CD14-positive monocyte (primary cell): ENCODE results near the gene CFAP70. TPM values are rescaled to one million over a fixed set of nuclear protein-coding genes. Genes with fewer than 3 reads are reported as not detected.

ENCODE experiments used
- DNase-seq, 3 donors: peaks; one replicate each; pipeline ENCODE4 v3.0.0-alpha.2; 2011 to 2022
- H2AFZ ChIP-seq: 2 replicates; pipeline ENCODE4 v1.6.0; 2012; ENCODE audit warnings: mild to moderate bottlenecking, low read depth, low read length, inconsistent platforms; ENCODE audit not compliant: insufficient read depth, poor library complexity, severe bottlenecking
- H3K27ac ChIP-seq, 2 donors: 1 replicate in 1 of 2; 2 replicates in 1 of 2; pipeline ENCODE4 v1.5.1; 2012 to 2013; ENCODE audit warnings: low read length in 2 of 2, control low read depth in 1 of 2, inconsistent platforms in 1 of 2, low read depth in 1 of 2, mild to moderate bottlenecking in 1 of 2
- H3K27me3 ChIP-seq, 2 donors: one replicate each; pipeline versions ENCODE4 v1.6.0 to v1.6.1; 2011 to 2013; ENCODE audit warnings: low read length in 2 of 2; ENCODE audit not compliant: control insufficient read depth in 2 of 2, insufficient read depth in 2 of 2
- H3K36me3 ChIP-seq, 2 donors: replicated peaks in 1 of 2; 1 replicate in 1 of 2; 2 replicates in 1 of 2; pipeline versions ENCODE4 v1.5.1 to v1.6.1; 2012 to 2013; ENCODE audit warnings: low read length in 2 of 2, control low read depth in 1 of 2, inconsistent platforms in 1 of 2, mild to moderate bottlenecking in 1 of 2; ENCODE audit not compliant: insufficient read depth in 2 of 2, control insufficient read depth in 1 of 2
- H3K4me1 ChIP-seq, 2 donors: 1 replicate in 1 of 2; 2 replicates in 1 of 2; pipeline versions ENCODE4 v1.5.1 to v1.6.1; 2012 to 2013; ENCODE audit warnings: low read length in 2 of 2, control low read depth in 1 of 2, inconsistent platforms in 1 of 2, mild to moderate bottlenecking in 1 of 2, moderate library complexity in 1 of 2; ENCODE audit not compliant: insufficient read depth in 2 of 2, control insufficient read depth in 1 of 2
- H3K4me2 ChIP-seq: replicated peaks from 2 replicates; pipeline ENCODE3; 2012; ENCODE audit warnings: low read length, moderate library complexity, mild to moderate bottlenecking; ENCODE audit not compliant: poor library complexity, severe bottlenecking; ENCODE audit errors: extremely low read depth
- H3K4me3 ChIP-seq, 3 experiments: fragments of 200-600 bp in 1 of 3; sonication (generic) in 1 of 3; replicated peaks in 1 of 3; 1 replicate in 2 of 3; 2 replicates in 1 of 3; pipeline ENCODE4 v1.5.1; 2011 to 2013; ENCODE audit warnings: low read length in 3 of 3, mild to moderate bottlenecking in 3 of 3, control low read depth in 2 of 3, low read depth in 2 of 3, inconsistent platforms in 1 of 3, moderate library complexity in 1 of 3
- H3K79me2 ChIP-seq: 2 replicates; pipeline ENCODE4 v1.6.0; 2012; ENCODE audit warnings: mild to moderate bottlenecking, control low read depth, inconsistent platforms, low read length, moderate library complexity; ENCODE audit not compliant: insufficient read depth
- H3K9ac ChIP-seq: 2 replicates; pipeline ENCODE4 v1.6.0; 2017; ENCODE audit warnings: low read length, mild to moderate bottlenecking; ENCODE audit not compliant: insufficient read depth, poor library complexity, severe bottlenecking
- H3K9me3 ChIP-seq, 2 donors: replicated peaks in 1 of 2; 1 replicate in 1 of 2; 2 replicates in 1 of 2; pipeline versions ENCODE4 v1.5.1 to v1.6.1; 2012 to 2013; ENCODE audit warnings: low read length in 2 of 2, control low read depth in 1 of 2; ENCODE audit not compliant: control insufficient read depth in 1 of 2, insufficient read depth in 1 of 2
- H4K20me1 ChIP-seq: 2 replicates; pipeline ENCODE4 v1.6.0; 2012; ENCODE audit warnings: mild to moderate bottlenecking, low read length, control low read depth, moderate library complexity; ENCODE audit not compliant: insufficient read depth
- H3K27ac Mint-ChIP-seq, 7 donors: one replicate each; pipeline ENCODE4 v1.8.0; 2020; ENCODE audit warnings: mild to moderate bottlenecking in 7 of 7, mixed read lengths in 7 of 7, moderate library complexity in 6 of 7, inconsistent platforms in 2 of 7
- H3K27me3 Mint-ChIP-seq, 3 donors: one replicate each; pipeline ENCODE4 v1.8.0; 2021 to 2022; ENCODE audit warnings: low read depth in 3 of 3, mild to moderate bottlenecking in 3 of 3, mixed read lengths in 3 of 3, moderate library complexity in 3 of 3, inconsistent platforms in 1 of 3
- H3K36me3 Mint-ChIP-seq, 2 donors: one replicate each; pipeline ENCODE4 v1.8.0; 2020; ENCODE audit warnings: mixed read lengths in 2 of 2, inconsistent platforms in 1 of 2, mild to moderate bottlenecking in 1 of 2
- H3K4me1 Mint-ChIP-seq: one replicate; pipeline ENCODE4 v1.8.0; 2020; ENCODE audit warnings: mild to moderate bottlenecking, mixed read lengths
- H3K4me3 Mint-ChIP-seq, 2 donors: one replicate each; pipeline ENCODE4 v1.8.0; 2020; ENCODE audit warnings: mild to moderate bottlenecking in 2 of 2, mixed read lengths in 2 of 2, moderate library complexity in 1 of 2
- H3K9me3 Mint-ChIP-seq, 7 donors: one replicate each; pipeline ENCODE4 v1.8.0; 2020 to 2022; ENCODE audit warnings: mixed read lengths in 7 of 7, mild to moderate bottlenecking in 6 of 7, moderate library complexity in 6 of 7, inconsistent platforms in 2 of 7
- WGBS: methylation state at CpG from one replicate; pipeline ENCODE4 v1.1.5; 2013; ENCODE audit warnings: missing lambda C conversion rate; ENCODE audit not compliant: insufficient coverage; 5-methylcytosine and 5-hydroxymethylcytosine counted together
- intact Hi-C, 2 donors: fragments of 100-400 bp; cut with micrococcal nuclease; formaldehyde crosslinking; loops; one replicate each; pipeline versions ENCODE4 v1.15.0 to v1.15.1; 2023
- polyA plus RNA-seq, 3 donors: library from polyadenylated mRNA; depleted of rRNA in 1 of 3; unstranded in 2 of 3; stranded (reverse) in 1 of 3; fragments of 300-500 nt in 2 of 3; fragments of >200 nt in 1 of 3; fragmentation: Illumina TruSeq in 2 of 3; gene quantifications; 1 replicate in 2 of 3; 2 replicates in 1 of 3; pipeline ENCODE4 v1.2.3, GENCODE V29; 2012 to 2021
- TF ChIP-seq, protein P1 (sequence below): fragments of 200-600 bp; IDR thresholded peaks from one replicate; pipeline ENCODE4 v1.8.0; 2022; ENCODE audit warnings: antibody characterized with exemption, mild to moderate bottlenecking

CFAP70 gene
- polyA plus RNA-seq, 3 donors: 0.13 to 1.1 TPM; not detected in 1

DNA sequence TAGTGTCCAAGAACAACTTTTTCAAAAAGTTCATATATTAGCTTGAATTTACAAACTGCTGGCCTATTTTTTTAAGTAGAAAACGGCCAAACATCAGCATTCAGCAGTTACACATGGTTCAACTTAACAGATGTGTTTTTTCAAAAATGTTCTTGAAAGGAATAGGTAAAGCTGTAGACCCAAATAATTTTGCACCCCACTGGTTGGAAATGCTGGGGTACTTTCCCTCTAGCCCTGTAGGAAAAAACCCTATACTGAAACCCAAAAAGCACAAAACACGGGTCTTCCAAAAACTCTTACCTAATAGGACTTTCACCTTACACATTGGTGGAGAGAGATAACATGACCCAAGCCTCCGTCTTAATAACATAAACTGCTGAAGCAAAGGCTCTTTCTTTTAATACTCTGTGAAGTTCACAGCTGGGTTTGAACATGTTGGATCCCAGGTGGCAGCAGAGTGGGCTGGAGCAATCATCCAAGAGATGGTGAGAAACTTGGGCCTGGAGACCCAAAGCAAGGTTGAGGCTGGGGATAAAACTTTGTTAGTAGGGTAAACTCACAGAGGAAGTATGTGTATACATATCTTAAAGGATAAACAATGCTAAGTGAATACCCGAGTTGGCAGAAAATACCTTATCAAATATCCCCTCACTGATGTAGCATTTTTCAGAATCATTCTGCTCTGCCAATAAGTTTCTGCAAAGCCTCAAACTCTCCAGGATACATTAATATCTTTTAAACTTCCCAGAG, 111.0 kb downstream of the CFAP70 start:
- intact Hi-C loops: loop anchor here (5.0 to 10.0 kb wide), 5 partner anchors 80 to 167 kb away; partner anchors contain the start of genes ANXA7 (in 2 of the 2), CFAP70 (in 1 of the 2), ECD (in 1 of the 2) and FAM149B1 (in 1 of the 2)
- Mint-ChIP-seq H3K36me3 (peaks cover 24 to 37% of the 10 kb centered on the region in 2 donors), H3K27me3 (peaks cover 0 to 2% (median 0%) of the 10 kb centered on the region in 3 donors), H3K27ac (peak overlapping the region; percentile 81 to 94 (median 90)), H3K9me3 (no peaks in the 10 kb centered on the region), H3K4me1 (peaks cover 52% of the 10 kb centered on the region), H3K4me3 (peak overlapping the region; percentile 91 to 96)
- H3K9me3 ChIP-seq: no peaks in the 10 kb centered on the region
- H3K4me3 ChIP-seq: peak overlapping the region; percentile 69 to 92 (median 71)
- peak overlapping the region; percentile 98 for H2AFZ ChIP-seq
- H3K36me3 ChIP-seq: peaks cover 13 to 34% of the 10 kb centered on the region in 2 donors
- DNase-seq: no peak
- H3K27ac ChIP-seq: peak overlapping the region; percentile 51 to 83
- peak overlapping the region; percentile 69 for H3K9ac ChIP-seq
- H3K4me1 ChIP-seq: peaks cover 36 to 55% of the 10 kb centered on the region in 2 donors
- H3K79me2 ChIP-seq: peaks cover 79% of the 10 kb centered on the region
- H3K27me3 ChIP-seq: no peaks in the 10 kb centered on the region
- no peaks in the 10 kb centered on the region for H4K20me1 ChIP-seq
- peak overlapping the region; percentile 89 for H3K4me2 ChIP-seq
- TF ChIP-seq, protein P1, sequence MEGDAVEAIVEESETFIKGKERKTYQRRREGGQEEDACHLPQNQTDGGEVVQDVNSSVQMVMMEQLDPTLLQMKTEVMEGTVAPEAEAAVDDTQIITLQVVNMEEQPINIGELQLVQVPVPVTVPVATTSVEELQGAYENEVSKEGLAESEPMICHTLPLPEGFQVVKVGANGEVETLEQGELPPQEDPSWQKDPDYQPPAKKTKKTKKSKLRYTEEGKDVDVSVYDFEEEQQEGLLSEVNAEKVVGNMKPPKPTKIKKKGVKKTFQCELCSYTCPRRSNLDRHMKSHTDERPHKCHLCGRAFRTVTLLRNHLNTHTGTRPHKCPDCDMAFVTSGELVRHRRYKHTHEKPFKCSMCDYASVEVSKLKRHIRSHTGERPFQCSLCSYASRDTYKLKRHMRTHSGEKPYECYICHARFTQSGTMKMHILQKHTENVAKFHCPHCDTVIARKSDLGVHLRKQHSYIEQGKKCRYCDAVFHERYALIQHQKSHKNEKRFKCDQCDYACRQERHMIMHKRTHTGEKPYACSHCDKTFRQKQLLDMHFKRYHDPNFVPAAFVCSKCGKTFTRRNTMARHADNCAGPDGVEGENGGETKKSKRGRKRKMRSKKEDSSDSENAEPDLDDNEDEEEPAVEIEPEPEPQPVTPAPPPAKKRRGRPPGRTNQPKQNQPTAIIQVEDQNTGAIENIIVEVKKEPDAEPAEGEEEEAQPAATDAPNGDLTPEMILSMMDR: no peak
- 100% methylated on average over 1 of the region's 4 CpGs for WGBS

DNA sequence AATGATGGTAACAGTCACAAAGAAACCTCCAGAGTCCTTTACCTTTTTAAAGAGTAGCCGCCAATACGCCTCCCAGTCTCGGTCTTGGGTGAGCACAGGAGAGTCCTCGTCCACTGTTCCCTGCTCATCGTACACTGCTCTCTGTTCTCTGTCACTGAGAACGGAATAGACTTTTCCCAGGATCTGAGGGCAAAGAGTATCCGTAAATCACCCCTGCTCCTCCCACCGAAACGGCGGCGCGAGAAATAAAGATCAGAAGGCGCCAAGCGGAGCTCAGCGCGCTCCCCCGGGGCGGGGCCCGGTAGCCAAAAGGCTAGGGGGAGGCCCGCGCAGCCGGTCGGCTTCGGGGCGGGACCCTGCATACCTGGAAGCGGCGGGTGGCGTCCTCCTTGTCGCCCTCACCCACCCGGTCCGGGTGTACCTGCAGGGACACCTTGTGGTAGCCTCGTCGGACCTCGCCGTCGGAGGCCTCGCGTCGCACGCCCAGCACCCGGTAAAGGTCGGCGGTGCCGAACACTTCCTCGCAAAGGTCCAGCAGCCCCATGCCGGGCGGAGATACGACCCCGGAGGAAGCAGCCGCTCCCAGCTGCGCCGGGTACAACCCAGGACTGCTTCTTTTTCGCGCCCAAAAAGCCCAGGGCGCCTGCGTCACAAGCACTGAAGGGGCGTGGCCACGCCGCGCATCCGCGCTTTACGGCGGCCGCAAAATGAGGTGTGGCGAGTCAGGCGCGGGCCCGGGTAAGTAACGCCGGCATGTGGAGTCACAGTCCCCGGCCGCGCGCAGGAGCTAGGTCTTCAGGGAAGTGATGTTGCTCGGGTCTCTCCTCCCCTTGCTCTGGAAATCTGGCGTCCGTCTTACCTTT, 111.8 kb downstream of the CFAP70 start, which contains the start of gene DNAJC9:
Gene DNAJC9, minus strand, starts transcription at position 610 of the 863 bp plus-strand sequence. Its CDS starts 66 bp downstream, at position 544.
- Histone ChIP-seq H4K20me1 (no peaks in the 10 kb centered on the region), H3K9me3 (no peaks in the 10 kb centered on the region), H3K4me2 (peak within 1 kb of the TSS; percentile 89), H3K9ac (peak within 1 kb of the TSS; percentile 69), H3K4me1 (peaks cover 33 to 52% of the 10 kb centered on the region in 2 donors), H3K36me3 (peaks cover 17 to 41% of the 10 kb centered on the region in 2 donors), H3K4me3 (peak within 1 kb of the TSS; percentile 69 to 92 (median 71)), H2AFZ (peak within 1 kb of the TSS; percentile 98), H3K79me2 (peaks cover 76% of the 10 kb centered on the region), H3K27me3 (no peaks in the 10 kb centered on the region), H3K27ac (peak within 1 kb of the TSS; percentile 51 to 83)
- peaks cover 0 to 2% (median 0%) of the 10 kb centered on the region in 3 donors for H3K27me3 Mint-ChIP-seq
- TF ChIP-seq, protein P1: no peak
- DNase-seq: peak; percentile 84 to 92 (median 92)
- intact Hi-C loops: loop anchor here (5.0 to 10.0 kb wide), 5 partner anchors 80 to 168 kb away; partner anchors contain the start of genes ANXA7 (in 2 of the 2), CFAP70 (in 1 of the 2), ECD (in 1 of the 2) and FAM149B1 (in 1 of the 2)
- peak within 1 kb of the TSS; percentile 81 to 94 (median 90) for H3K27ac Mint-ChIP-seq
- under 1% methylated on average over 72 of the region's 78 CpGs for WGBS
- peaks cover 30 to 43% of the 10 kb centered on the region in 2 donors for H3K36me3 Mint-ChIP-seq
- H3K4me3 Mint-ChIP-seq: peak within 1 kb of the TSS; percentile 91 to 96
- H3K4me1 Mint-ChIP-seq: peaks cover 49% of the 10 kb centered on the region
- no peaks in the 10 kb centered on the region for H3K9me3 Mint-ChIP-seq
